Peyer's patch (tissue), 4 donors: ENCODE measurements around the gene POU3F3. TPM values are rescaled to one million over a fixed set of nuclear protein-coding genes. Genes with fewer than 3 reads are reported as not detected.
A peak's percentile ranks its signal among the peaks of the same experiment; 100 is the strongest.

Experiments
- DNase-seq, 3 donors: peaks; one replicate each; pipeline ENCODE4 v3.0.0-alpha.2; 2017 to 2019
- H3K27ac ChIP-seq, 4 donors: fragments of 200-600 bp; sonication (generic); one replicate each; pipeline ENCODE4 v1.5.1; 2016 to 2019
- H3K27me3 ChIP-seq, 2 donors: fragments of 200-600 bp; sonication (generic); one replicate each; pipeline ENCODE4 v1.5.1; 2019
- H3K36me3 ChIP-seq, 3 donors: fragments of 200-600 bp; sonication (generic); one replicate each; pipeline ENCODE4 v1.5.1; 2016 to 2019
- H3K4me1 ChIP-seq, 4 donors: fragments of 200-600 bp; sonication (generic); one replicate each; pipeline ENCODE4 v1.5.1; 2016 to 2019
- H3K4me3 ChIP-seq, 4 donors: fragments of 200-600 bp; sonication (generic); 1 replicate in 3 of 4; 2 replicates in 1 of 4; pipeline ENCODE4 v1.5.1; 2016 to 2019; ENCODE audit warnings: mild to moderate bottlenecking in 1 of 4
- H3K9me3 ChIP-seq, 4 donors: fragments of 200-600 bp; sonication (generic); one replicate each; pipeline ENCODE4 v1.5.1; 2016 to 2019; ENCODE audit warnings: mild to moderate bottlenecking in 1 of 4
- CTCF ChIP-seq, 6 experiments: fragments of 450-650 bp in 4 of 6; fragments of 200-600 bp in 2 of 6; sonication (generic) in 1 of 6; IDR thresholded peaks; one replicate each; pipeline ENCODE4 v1.5.1; 2017 to 2019; ENCODE audit warnings: antibody characterized with exemption in 6 of 6, mild to moderate bottlenecking in 3 of 6, moderate library complexity in 1 of 6
- POLR2A ChIP-seq, 2 donors: fragments of 450-650 bp; IDR thresholded peaks; one replicate each; pipeline ENCODE4 v1.5.1; 2017; ENCODE audit warnings: antibody characterized with exemption in 2 of 2, mild to moderate bottlenecking in 2 of 2, moderate library complexity in 2 of 2
- total RNA-seq, 4 donors: library from RNA; depleted of rRNA; stranded (reverse); fragments of >200 nt; gene quantifications; one replicate each; pipeline ENCODE4 v1.1.0, GENCODE V29; 2016

The POU3F3 gene
- total RNA-seq, 4 donors from 2014 or later: 0.18 to 0.40 TPM; not detected in 2

DNA sequence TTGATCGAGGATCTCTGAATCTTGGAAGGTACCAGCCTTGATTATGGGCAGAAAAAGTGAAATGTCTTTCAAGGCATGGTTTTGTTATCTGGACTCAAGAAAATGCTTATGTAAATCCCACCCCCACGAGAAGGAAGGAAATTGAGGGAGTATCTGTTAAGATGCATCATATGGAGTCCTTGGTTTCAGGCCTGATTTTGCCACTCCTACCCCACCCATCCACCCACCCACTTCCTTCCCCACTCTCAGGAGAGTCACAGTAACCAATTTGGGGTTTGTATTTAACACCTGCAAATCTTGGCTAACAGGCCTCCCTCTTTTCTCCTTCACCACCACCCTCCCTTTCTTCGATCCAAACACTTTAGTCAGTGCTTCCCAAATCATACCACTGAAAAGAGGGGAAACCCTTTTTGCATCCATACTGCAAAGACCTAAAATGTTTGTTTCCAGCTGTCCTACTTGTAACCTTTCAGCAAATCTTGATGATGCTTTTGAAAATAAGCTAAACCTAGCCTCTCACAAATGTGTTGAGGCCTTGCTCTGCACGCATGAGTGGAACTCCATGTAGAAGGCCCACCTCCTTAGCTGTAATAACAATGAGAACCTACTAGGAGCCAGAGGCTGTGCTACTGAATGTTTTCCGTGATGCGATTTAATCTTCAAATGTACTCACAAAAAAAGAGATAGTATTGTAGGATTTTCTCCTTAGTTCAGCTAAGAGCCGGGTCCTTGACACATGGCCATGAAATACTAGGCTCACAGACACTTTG is 34.8 kb downstream of the POU3F3 start:
- H3K36me3 ChIP-seq: no peaks in the 10 kb centered on the region
- TF ChIP-seq POLR2A (IDR thresholded peaks at IDR 0.05) (no peak), CTCF (IDR thresholded peaks at IDR 0.05) (no peak)
- peak overlapping the region in 1 of 4 donors; percentile 6 for H3K4me3 ChIP-seq
- no peaks in the 10 kb centered on the region for H3K27me3 ChIP-seq
- no peak for DNase-seq
- H3K4me1 ChIP-seq: peaks cover 0 to 7% (median 3%) of the 10 kb centered on the region in 4 donors
- H3K27ac ChIP-seq: peak overlapping the region in 2 of 4 donors; percentile 87 to 91
- no peaks in the 10 kb centered on the region for H3K9me3 ChIP-seq

- Histone ChIP-seq H3K9me3 (no peaks in the 10 kb centered on the region), H3K4me3 (peak overlapping the region in 2 of 4 donors; percentile 49 to 52), H3K4me1 (peaks cover 0 to 7% (median 3%) of the 10 kb centered on the region in 4 donors), H3K27me3 (no peaks in the 10 kb centered on the region), H3K36me3 (no peaks in the 10 kb centered on the region), H3K27ac (peak overlapping the region in 3 of 4 donors; percentile 53 to 91 (median 87))
- peak; percentile 29 to 89 (median 88) for DNase-seq
- TF ChIP-seq POLR2A (IDR thresholded peaks at IDR 0.05) (peak in 1 of 2 donors; percentile 32), CTCF (IDR thresholded peaks at IDR 0.05) (no peak)
Observed at GRCh38 chr2:104889291-104889959, 35.5 kb downstream of the POU3F3 start.

GRCh38 chr2:104889960-104890684 is 36.2 kb downstream of the POU3F3 start:
- no peaks in the 10 kb centered on the region for H3K27me3 ChIP-seq
- no peaks in the 10 kb centered on the region for H3K9me3 ChIP-seq
- peaks cover 0 to 7% (median 3%) of the 10 kb centered on the region in 4 donors for H3K4me1 ChIP-seq
- H3K27ac ChIP-seq: peak overlapping the region in 3 of 4 donors; percentile 53 to 91 (median 87)
- H3K4me3 ChIP-seq: peak overlapping the region in 3 of 4 donors; percentile 18 to 52 (median 49)
- peak in 2 of 3 donors; percentile 78 to 84 for DNase-seq
- TF ChIP-seq POLR2A (IDR thresholded peaks at IDR 0.05): peak; percentile 52 to 78
- no peak for TF ChIP-seq CTCF (IDR thresholded peaks at IDR 0.05)
- no peaks in the 10 kb centered on the region for H3K36me3 ChIP-seq

- DNase-seq: no peak
- Histone ChIP-seq H3K4me3 (peak overlapping the region in 3 of 4 donors; percentile 18 to 52 (median 49)), H3K9me3 (no peaks in the 10 kb centered on the region), H3K4me1 (peaks cover 0 to 7% (median 3%) of the 10 kb centered on the region in 4 donors), H3K27me3 (no peaks in the 10 kb centered on the region), H3K36me3 (no peaks in the 10 kb centered on the region), H3K27ac (peak overlapping the region in 3 of 4 donors; percentile 53 to 91 (median 87))
- TF ChIP-seq POLR2A (IDR thresholded peaks at IDR 0.05) (no peak), CTCF (IDR thresholded peaks at IDR 0.05) (no peak)
Observed at GRCh38 chr2:104890685-104891069, 36.8 kb downstream of the POU3F3 start.

DNA sequence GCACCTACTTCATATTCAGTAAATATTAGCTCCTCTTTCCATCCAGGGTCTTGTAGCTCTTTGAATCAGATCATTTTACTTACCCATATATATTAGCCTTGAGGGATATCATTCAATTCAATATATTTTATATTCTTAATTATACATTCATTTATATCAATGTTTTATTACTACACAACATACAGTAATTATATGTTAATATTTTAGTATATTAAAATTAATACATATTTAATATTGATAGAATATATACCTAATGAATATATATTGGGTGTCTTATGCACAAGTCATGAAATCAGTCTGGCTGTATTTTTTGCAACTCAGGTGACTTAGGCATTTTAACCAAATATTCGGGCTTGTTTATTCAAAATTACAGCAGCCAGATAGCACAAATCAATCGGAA is 37.2 kb downstream of the POU3F3 start:
- H3K27me3 ChIP-seq: no peaks in the 10 kb centered on the region
- DNase-seq: no peak
- no peak for TF ChIP-seq CTCF (IDR thresholded peaks at IDR 0.05)
- no peak for TF ChIP-seq POLR2A (IDR thresholded peaks at IDR 0.05)
- no peaks in the 10 kb centered on the region for H3K36me3 ChIP-seq
- H3K27ac ChIP-seq: peak overlapping the region in 3 of 4 donors; percentile 53 to 91 (median 87)
- peak overlapping the region in 2 of 4 donors; percentile 49 to 52 for H3K4me3 ChIP-seq
- peaks cover 0 to 7% (median 3%) of the 10 kb centered on the region in 4 donors for H3K4me1 ChIP-seq
- H3K9me3 ChIP-seq: no peaks in the 10 kb centered on the region
